Breast epithelium (tissue), 4 donors: ENCODE results near the gene UBE2O. TPM values are rescaled to one million over a fixed set of nuclear protein-coding genes. Genes with fewer than 3 reads are reported as not detected.

Experiments used
- DNase-seq, 2 donors: peaks; one replicate each; pipeline ENCODE4 v3.0.0-alpha.2; 2019; ENCODE audit warnings: low spot score in 2 of 2
- H3K27ac ChIP-seq, 2 donors: fragments of 200-600 bp; sonication (generic) in 1 of 2; one replicate each; pipeline ENCODE4 v1.5.1; 2016 to 2019; ENCODE audit warnings: mild to moderate bottlenecking in 1 of 2
- H3K27me3 ChIP-seq, 2 donors: fragments of 200-600 bp; sonication (generic) in 1 of 2; one replicate each; pipeline versions ENCODE4 v1.5.1 to v1.6.0; 2017 to 2019; ENCODE audit warnings: control low read depth in 1 of 2, mild to moderate bottlenecking in 1 of 2
- H3K36me3 ChIP-seq: fragments of 200-600 bp; one replicate; pipeline ENCODE4 v1.5.1; 2019
- H3K4me1 ChIP-seq, 2 donors: fragments of 200-600 bp; sonication (generic); one replicate each; pipeline ENCODE4 v1.5.1; 2016 to 2019; ENCODE audit warnings: control low read depth in 1 of 2
- H3K4me3 ChIP-seq, 3 donors: fragments of 200-600 bp; sonication (generic); 1 replicate in 2 of 3; 2 replicates in 1 of 3; pipeline ENCODE4 v1.5.1; 2016 to 2019; ENCODE audit warnings: mild to moderate bottlenecking in 3 of 3, moderate library complexity in 2 of 3
- H3K9me3 ChIP-seq, 2 donors: fragments of 200-600 bp; sonication (generic) in 1 of 2; one replicate each; pipeline ENCODE4 v1.5.1; 2016 to 2019; ENCODE audit warnings: control low read depth in 1 of 2
- CTCF ChIP-seq, 3 donors: fragments of 450-650 bp; IDR thresholded peaks; one replicate each; pipeline ENCODE4 v1.5.1; 2016 to 2017; ENCODE audit warnings: antibody characterized with exemption in 3 of 3, mild to moderate bottlenecking in 3 of 3, moderate library complexity in 3 of 3
- POLR2A ChIP-seq: fragments of 450-650 bp; IDR thresholded peaks from one replicate; pipeline ENCODE4 v1.6.1; 2016; ENCODE audit warnings: antibody characterized with exemption, mild to moderate bottlenecking, moderate library complexity
- POLR2AphosphoS5 ChIP-seq, 3 donors: sonication (generic); formaldehyde crosslinking; IDR thresholded peaks; one replicate each; pipeline ENCODE4 v1.6.1; 2017; ENCODE audit warnings: antibody characterized with exemption in 3 of 3
- intact Hi-C: fragments of 100-400 bp; cut with DNase I; formaldehyde crosslinking; loops from one replicate; pipeline ENCODE4 v1.15.1; 2023; ENCODE audit warnings: low total_unique reads
- total RNA-seq, 3 donors: library from RNA; depleted of rRNA; stranded (reverse); fragments of >200 nt; gene quantifications; one replicate each; pipeline ENCODE4 v1.1.0, GENCODE V29; 2016

UBE2O gene
- total RNA-seq, 3 donors from 2014 or later, result 17.4 to 22.5 (median 17.7) TPM

DNA sequence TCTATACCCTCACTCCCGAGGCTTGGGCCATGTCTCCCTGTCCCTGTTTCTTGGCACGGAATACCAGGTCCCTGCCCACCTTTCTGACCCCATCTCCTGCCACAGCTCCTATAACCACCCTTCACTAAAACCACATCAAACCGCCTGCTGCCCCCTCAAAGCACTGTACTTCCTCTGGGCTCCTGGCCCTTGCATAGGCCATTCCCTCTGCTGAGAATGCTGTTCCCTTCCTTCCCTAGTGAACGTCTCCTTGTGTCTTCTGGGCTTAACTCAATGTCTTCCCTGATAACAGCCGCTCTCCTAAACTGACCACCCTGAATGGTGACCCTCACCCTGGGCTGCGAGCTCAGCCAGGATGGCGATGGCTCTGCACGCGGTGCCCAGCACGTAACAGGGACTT lies 25.1 kb upstream of the UBE2O start:
- Histone ChIP-seq H3K9me3 (no peaks in the 10 kb centered on the region), H3K4me1 (no peaks in the 10 kb centered on the region), H3K27me3 (no peaks in the 10 kb centered on the region), H3K4me3 (no peak overlapping the region), H3K36me3 (no peaks in the 10 kb centered on the region), H3K27ac (no peak overlapping the region)
- no peak for DNase-seq
- intact Hi-C loops, result no loop called here
- TF ChIP-seq POLR2AphosphoS5 (IDR thresholded peaks at IDR 0.05), result no peak
- no peak for TF ChIP-seq CTCF (IDR thresholded peaks at IDR 0.05)
- no peak for TF ChIP-seq POLR2A

GRCh38 chr17:76477576-76477975 lies 24.6 kb upstream of the UBE2O start:
- Histone ChIP-seq H3K36me3 (no peaks in the 10 kb centered on the region), H3K9me3 (no peaks in the 10 kb centered on the region), H3K4me1 (no peaks in the 10 kb centered on the region), H3K27ac (no peak overlapping the region), H3K4me3 (no peak overlapping the region), H3K27me3 (no peaks in the 10 kb centered on the region)
- DNase-seq, result no peak
- intact Hi-C loops, result no loop called here
- TF ChIP-seq CTCF (IDR thresholded peaks at IDR 0.05) (no peak), POLR2A (no peak), POLR2AphosphoS5 (IDR thresholded peaks at IDR 0.05) (no peak)

GRCh38 chr17:76476736-76477135 lies 23.8 kb upstream of the UBE2O start:
- no peaks in the 10 kb centered on the region for H3K36me3 ChIP-seq
- intact Hi-C loops, result no loop called here

DNA sequence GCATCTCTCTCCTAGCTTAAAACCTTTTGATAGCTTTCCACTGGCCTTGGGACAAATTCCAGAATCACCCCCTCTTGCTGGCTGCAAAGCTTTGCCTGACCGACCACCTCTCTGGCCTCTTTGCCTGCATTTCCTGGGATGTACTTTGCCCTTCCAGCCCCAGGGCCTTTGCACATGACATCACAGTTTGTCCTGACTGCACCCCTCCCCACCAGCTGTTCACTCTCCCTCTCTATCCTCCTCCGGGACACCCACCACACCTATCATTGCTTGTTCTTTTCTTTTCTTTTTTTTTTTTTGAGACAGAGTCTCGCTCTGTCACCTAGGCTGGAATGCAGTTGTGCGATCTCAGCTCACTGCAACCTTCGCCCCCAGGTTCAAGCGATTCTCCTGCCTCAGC lies 22.4 kb upstream of the UBE2O start:
- Histone ChIP-seq H3K27me3 (no peaks in the 10 kb centered on the region), H3K4me3 (no peak overlapping the region), H3K36me3 (no peaks in the 10 kb centered on the region), H3K4me1 (no peaks in the 10 kb centered on the region), H3K27ac (no peak overlapping the region), H3K9me3 (no peaks in the 10 kb centered on the region)
- DNase-seq, result no peak
- intact Hi-C loops, result no loop called here
- TF ChIP-seq POLR2A (no peak), POLR2AphosphoS5 (IDR thresholded peaks at IDR 0.05) (no peak), CTCF (IDR thresholded peaks at IDR 0.05) (no peak)

More at GRCh38 chr17:76476736-76477135, 23.8 kb upstream of the UBE2O start:
- Histone ChIP-seq H3K27ac (no peak overlapping the region), H3K4me1 (no peaks in the 10 kb centered on the region), H3K4me3 (no peak overlapping the region), H3K27me3 (no peaks in the 10 kb centered on the region), H3K9me3 (no peaks in the 10 kb centered on the region)
- no peak for DNase-seq
- TF ChIP-seq POLR2A (no peak), POLR2AphosphoS5 (IDR thresholded peaks at IDR 0.05) (no peak), CTCF (IDR thresholded peaks at IDR 0.05) (no peak)

DNA sequence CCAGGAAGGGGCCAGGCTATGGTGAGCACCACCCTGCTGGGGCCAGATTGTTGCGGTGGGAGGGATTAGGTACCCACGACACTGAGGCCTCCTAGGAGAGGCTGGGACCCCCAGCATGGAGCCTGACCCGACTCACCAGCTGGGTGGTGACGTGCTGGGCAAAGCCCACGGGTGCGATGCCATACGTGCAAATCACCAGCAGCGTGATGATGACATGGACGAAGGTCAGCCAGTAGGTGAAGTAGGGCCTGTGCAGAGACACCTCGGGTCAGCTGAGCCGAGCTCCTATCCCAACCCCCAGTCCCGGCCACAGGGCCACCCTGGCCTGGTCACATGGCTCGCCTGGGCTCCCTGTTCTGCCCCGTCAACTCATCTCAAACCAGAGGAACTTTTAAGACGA lies 21.9 kb upstream of the UBE2O start:
- no peaks in the 10 kb centered on the region for H3K4me1 ChIP-seq
- no peaks in the 10 kb centered on the region for H3K27me3 ChIP-seq
- no peak overlapping the region for H3K4me3 ChIP-seq
- no peak for DNase-seq
- TF ChIP-seq CTCF (IDR thresholded peaks at IDR 0.05), result no peak
- TF ChIP-seq POLR2AphosphoS5 (IDR thresholded peaks at IDR 0.05), result no peak
- TF ChIP-seq POLR2A, result no peak
- H3K27ac ChIP-seq, result no peak overlapping the region
- no peaks in the 10 kb centered on the region for H3K36me3 ChIP-seq
- no peaks in the 10 kb centered on the region for H3K9me3 ChIP-seq
- intact Hi-C loops, result no loop called here
